ENCODE measurements around the gene CYB561.

Gene CYB561

GRCh38 chr17:63431939-63432804 is 13.9 kb downstream of the CYB561 start:
- DNase-seq = no peak

GRCh38 chr17:63431618-63431938 is 14.5 kb downstream of the CYB561 start:
- DNase-seq = no peak

- no peak for DNase-seq
Measured at GRCh38 chr17:63430223-63430622, 15.9 kb downstream of the CYB561 start.

- no peak for DNase-seq
Measured at GRCh38 chr17:63429766-63430165, 16.3 kb downstream of the CYB561 start.

- no peak for DNase-seq
Measured at GRCh38 chr17:63426917-63427308, 19.2 kb downstream of the CYB561 start.

GRCh38 chr17:63426041-63426916 is 19.8 kb downstream of the CYB561 start:
- DNase-seq = no peak

GRCh38 chr17:63425483-63425882 is 20.6 kb downstream of the CYB561 start:
- DNase-seq = peak; percentile 67 to 72

GRCh38 chr17:63423963-63424362 is 22.1 kb downstream of the CYB561 start:
- no peak for DNase-seq

- DNase-seq = no peak
Measured at GRCh38 chr17:63423251-63423950, 22.7 kb downstream of the CYB561 start.

GRCh38 chr17:63421681-63422645 is 24.1 kb downstream of the CYB561 start:
- no peak for DNase-seq

GRCh38 chr17:63420868-63421680 is 25.0 kb downstream of the CYB561 start:
- DNase-seq = no peak

- DNase-seq = no peak
Measured at GRCh38 chr17:63419949-63420867, 25.9 kb downstream of the CYB561 start.

GRCh38 chr17:63419398-63419797 is 26.7 kb downstream of the CYB561 start:
- DNase-seq = no peak

GRCh38 chr17:63418540-63418939 is 27.6 kb downstream of the CYB561 start:
- no peak for DNase-seq

- DNase-seq = no peak
Measured at GRCh38 chr17:63414222-63414621, 31.9 kb downstream of the CYB561 start.

GRCh38 chr17:63413128-63413527 is 33.0 kb downstream of the CYB561 start:
- no peak for DNase-seq

- no peak for DNase-seq
Measured at GRCh38 chr17:63412234-63412633, 33.9 kb downstream of the CYB561 start.

- DNase-seq = no peak
Measured at GRCh38 chr17:63407741-63408330, 38.3 kb downstream of the CYB561 start.

GRCh38 chr17:63406689-63407330 is 39.3 kb downstream of the CYB561 start:
- DNase-seq = peak; percentile 82 to 94

All from SHP77 (cell line).